ENCODE data around the gene ITGA11. TPM values are rescaled to one million over a fixed set of nuclear protein-coding genes. Genes with fewer than 3 reads are reported as not detected.

Gene ITGA11
- total and polyA plus RNA-seq, 4 experiments from 2014 or later = not detected

DNA sequence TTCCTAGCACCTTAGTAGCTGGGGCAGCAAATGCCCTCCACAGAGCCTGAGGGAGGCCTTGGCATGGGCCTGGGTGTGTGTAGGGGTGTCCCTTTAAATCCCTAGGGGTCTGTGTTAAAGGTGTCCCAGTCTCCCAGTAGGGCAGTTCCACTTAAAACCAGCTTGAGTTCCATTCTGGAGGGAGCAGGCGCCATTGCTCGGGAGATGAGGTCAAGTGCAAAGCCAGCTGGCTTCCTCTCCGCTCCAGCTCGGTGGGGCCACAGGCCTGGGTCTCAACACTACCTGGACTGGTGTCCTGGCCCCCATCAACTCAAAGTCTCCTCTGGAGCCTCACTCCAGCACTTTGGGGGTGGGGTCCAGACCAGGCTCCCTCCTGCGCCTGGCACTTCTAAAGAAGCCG is 129.2 kb downstream of the ITGA11 start:
- Mint-ChIP-seq H3K4me1 (peaks cover 20 to 44% (median 31%) of the 10 kb centered on the region in 4 donors), H3K27me3 (peaks cover 0 to 4% of the 10 kb centered on the region in 2 donors), H3K36me3 (no peaks in the 10 kb centered on the region), H3K9me3 (no peaks in the 10 kb centered on the region), H3K4me3 (no peak overlapping the region), H3K27ac (no peak overlapping the region)
- ChIA-PET CTCF (ENCODE audit: partially characterized antibody) (interaction anchor here (8.0 kb wide), 1 partner anchor 50 kb away, joined by 95 read pairs; no protein-coding TSS in a partner anchor), POLR2A (ENCODE audit: partially characterized antibody) (interaction anchor here (0.5 to 1.3 kb wide), 2 partner anchors 26 to 760 kb away, joined by 3 to 5 read pairs; partner anchors contain the start of genes FEM1B and MAP2K5)
- H3K27ac ChIP-seq (ENCODE audit: low read depth, low read length) = no peak overlapping the region
- no peaks in the 10 kb centered on the region for H3K27me3 ChIP-seq (ENCODE audit: insufficient read depth, low read length)
- peaks cover 17% of the 10 kb centered on the region for H3K4me1 ChIP-seq (ENCODE audit: insufficient read depth, low read length)
- DNase-seq = no peak
- H3K9me3 ChIP-seq (ENCODE audit: control insufficient read depth in 1 of 2, low read length in 2 of 2) = no peaks in the 10 kb centered on the region
- H3K4me3 ChIP-seq (ENCODE audit: low read length in 2 of 2) = no peak overlapping the region
- H3K36me3 ChIP-seq (ENCODE audit: insufficient read depth, low read length) = no peaks in the 10 kb centered on the region
- intact Hi-C loops (cut with micrococcal nuclease) = no loop called here

DNA sequence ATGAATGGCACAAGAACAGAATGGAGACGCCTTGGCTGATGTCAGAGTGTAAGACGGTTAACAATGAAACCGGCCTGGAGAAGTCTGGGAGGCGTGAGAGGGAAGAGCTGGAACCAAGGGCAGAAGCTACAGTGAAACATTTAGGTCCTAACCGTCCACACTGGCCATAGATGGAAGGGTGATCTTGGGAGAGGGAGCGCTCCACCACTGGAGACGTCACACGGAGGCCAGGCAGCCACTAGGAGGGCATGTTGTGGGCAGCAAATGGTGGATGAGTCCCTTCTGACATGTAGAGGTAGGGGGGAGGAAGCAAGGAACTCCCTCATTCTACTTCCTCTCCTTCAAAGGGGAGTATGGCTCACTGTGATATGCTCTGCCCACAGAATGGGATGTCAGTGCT is 130.7 kb downstream of the ITGA11 start:
- no peak for DNase-seq
- Mint-ChIP-seq H3K27ac (peak overlapping the region in 2 of 7 donors; percentile 19 to 68), H3K4me1 (peaks cover 16 to 39% (median 25%) of the 10 kb centered on the region in 4 donors), H3K9me3 (no peaks in the 10 kb centered on the region), H3K27me3 (peaks cover 0 to 3% of the 10 kb centered on the region in 2 donors), H3K4me3 (no peak overlapping the region), H3K36me3 (no peaks in the 10 kb centered on the region)
- Histone ChIP-seq H3K36me3 (ENCODE audit: insufficient read depth, low read length) (no peaks in the 10 kb centered on the region), H3K4me1 (ENCODE audit: insufficient read depth, low read length) (peaks cover 17% of the 10 kb centered on the region), H3K27ac (ENCODE audit: low read depth, low read length) (no peak overlapping the region), H3K9me3 (ENCODE audit: control insufficient read depth in 1 of 2, low read length in 2 of 2) (no peaks in the 10 kb centered on the region), H3K4me3 (ENCODE audit: low read length in 2 of 2) (no peak overlapping the region), H3K27me3 (ENCODE audit: insufficient read depth, low read length) (no peaks in the 10 kb centered on the region)
- intact Hi-C loops (cut with micrococcal nuclease) = no loop called here
- ChIA-PET POLR2A (ENCODE audit: partially characterized antibody) (no interaction called here), CTCF (ENCODE audit: partially characterized antibody) (no interaction called here)

DNA sequence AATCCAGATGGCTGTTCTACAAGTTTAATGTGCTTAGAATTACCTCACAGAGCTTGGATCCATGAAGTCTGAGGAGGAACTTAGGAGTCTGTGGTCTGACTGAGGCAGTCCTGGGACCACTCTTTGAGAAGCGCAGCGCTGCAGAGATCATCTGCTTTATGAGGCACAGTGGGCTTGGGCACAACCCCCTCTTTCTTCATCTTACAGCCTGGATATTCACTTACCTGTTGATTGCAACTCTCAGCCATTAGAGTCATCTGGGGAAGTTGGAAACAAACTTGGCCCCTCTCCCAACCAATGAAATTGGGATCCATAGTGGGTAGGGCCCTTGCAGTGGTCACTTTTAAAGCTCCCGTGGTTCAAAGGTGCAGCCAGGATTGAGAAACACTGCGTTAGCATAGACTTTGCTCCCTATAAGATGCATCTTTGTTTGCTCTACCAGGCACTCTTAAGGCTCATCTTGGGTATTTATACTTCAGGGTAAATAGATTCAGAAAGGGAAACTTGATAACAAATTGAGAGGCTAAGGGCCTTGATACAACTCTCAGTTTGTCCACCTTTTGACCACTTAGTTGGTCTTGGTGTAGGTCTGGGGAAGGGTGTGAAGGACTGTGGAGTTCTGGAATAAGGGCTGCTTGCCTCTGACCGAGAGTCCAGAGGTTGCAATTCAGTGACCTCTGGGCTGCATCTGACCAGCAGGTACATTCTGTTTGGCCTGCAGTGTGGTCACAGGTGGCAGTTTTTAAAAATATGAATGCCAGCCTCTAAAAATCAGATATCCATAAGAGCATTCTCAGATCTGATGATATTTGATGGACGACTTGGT is 131.6 kb downstream of the ITGA11 start:
- Histone ChIP-seq H3K27me3 (ENCODE audit: insufficient read depth, low read length) (no peaks in the 10 kb centered on the region), H3K36me3 (ENCODE audit: insufficient read depth, low read length) (no peaks in the 10 kb centered on the region), H3K4me1 (ENCODE audit: insufficient read depth, low read length) (peaks cover 17% of the 10 kb centered on the region), H3K4me3 (ENCODE audit: low read length in 2 of 2) (no peak overlapping the region), H3K9me3 (ENCODE audit: control insufficient read depth in 1 of 2, low read length in 2 of 2) (no peaks in the 10 kb centered on the region), H3K27ac (ENCODE audit: low read depth, low read length) (no peak overlapping the region)
- DNase-seq = no peak
- ChIA-PET POLR2A (ENCODE audit: partially characterized antibody) (interaction anchor here (0.9 to 3.2 kb wide), 2 partner anchors 23 to 47 kb away, joined by 3 to 26 read pairs; partner anchors contain the start of gene FEM1B), CTCF (ENCODE audit: partially characterized antibody) (interaction anchor here (0.9 kb wide), 1 partner anchor 11 kb away, joined by 3 read pairs; no protein-coding TSS in a partner anchor)
- intact Hi-C loops (cut with micrococcal nuclease) = no loop called here
- Mint-ChIP-seq H3K27me3 (no peaks in the 10 kb centered on the region), H3K27ac (peak overlapping the region in 4 of 7 donors; percentile 58 to 91 (median 71)), H3K9me3 (no peaks in the 10 kb centered on the region), H3K4me1 (peaks cover 13 to 35% (median 22%) of the 10 kb centered on the region in 4 donors), H3K36me3 (no peaks in the 10 kb centered on the region), H3K4me3 (peak overlapping the region in 1 of 8 donors; percentile 81)

DNA sequence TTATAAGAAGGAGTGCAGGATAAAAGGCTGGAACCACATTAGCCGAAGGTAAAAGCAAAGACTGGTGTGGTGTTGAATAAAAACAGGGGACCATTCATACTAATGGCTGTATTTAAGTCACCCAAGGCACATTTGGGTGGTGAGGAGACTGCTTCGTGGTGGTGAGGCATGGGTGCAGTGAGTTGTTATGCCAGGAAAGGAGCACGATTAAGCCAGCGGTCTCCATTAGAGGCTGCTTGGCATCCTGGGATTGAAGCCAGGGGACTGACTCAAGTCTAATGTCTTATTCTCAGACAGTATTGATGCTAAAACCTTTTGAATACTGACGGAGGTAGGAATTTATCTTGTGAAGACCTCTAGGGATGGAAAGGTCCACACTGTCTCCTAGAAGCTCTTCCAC is 132.5 kb downstream of the ITGA11 start:
- intact Hi-C loops (cut with micrococcal nuclease) = loop anchor here (1.0 to 2.0 kb wide), 2 partner anchors 17 to 22 kb away; partner anchors contain the start of gene FEM1B
- Mint-ChIP-seq H3K36me3 (no peaks in the 10 kb centered on the region), H3K4me3 (peak overlapping the region; percentile 77 to 91 (median 84)), H3K4me1 (peaks cover 15 to 35% (median 26%) of the 10 kb centered on the region in 4 donors), H3K27me3 (no peaks in the 10 kb centered on the region), H3K9me3 (no peaks in the 10 kb centered on the region), H3K27ac (peak overlapping the region; percentile 62 to 95 (median 91))
- peak overlapping the region; percentile 47 for H3K27ac ChIP-seq (ENCODE audit: low read depth, low read length)
- H3K9me3 ChIP-seq (ENCODE audit: control insufficient read depth in 1 of 2, low read length in 2 of 2) = no peaks in the 10 kb centered on the region
- peak overlapping the region in 1 of 2 donors; percentile 19 for H3K4me3 ChIP-seq (ENCODE audit: low read length in 2 of 2)
- H3K4me1 ChIP-seq (ENCODE audit: insufficient read depth, low read length) = peaks cover 17% of the 10 kb centered on the region
- POLR2A ChIA-PET (ENCODE audit: partially characterized antibody) = interaction anchor here (0.9 to 3.2 kb wide), 3 partner anchors 19 to 47 kb away, joined by 3 to 26 read pairs (median 3); partner anchors contain the start of gene FEM1B
- CTCF ChIA-PET (ENCODE audit: partially characterized antibody) = interaction anchor here (1.0 to 1.1 kb wide), 2 partner anchors 14 to 30 kb away, joined by 3 read pairs; no protein-coding TSS in a partner anchor
- H3K36me3 ChIP-seq (ENCODE audit: insufficient read depth, low read length) = no peaks in the 10 kb centered on the region
- H3K27me3 ChIP-seq (ENCODE audit: insufficient read depth, low read length) = no peaks in the 10 kb centered on the region
- DNase-seq = no peak

DNA sequence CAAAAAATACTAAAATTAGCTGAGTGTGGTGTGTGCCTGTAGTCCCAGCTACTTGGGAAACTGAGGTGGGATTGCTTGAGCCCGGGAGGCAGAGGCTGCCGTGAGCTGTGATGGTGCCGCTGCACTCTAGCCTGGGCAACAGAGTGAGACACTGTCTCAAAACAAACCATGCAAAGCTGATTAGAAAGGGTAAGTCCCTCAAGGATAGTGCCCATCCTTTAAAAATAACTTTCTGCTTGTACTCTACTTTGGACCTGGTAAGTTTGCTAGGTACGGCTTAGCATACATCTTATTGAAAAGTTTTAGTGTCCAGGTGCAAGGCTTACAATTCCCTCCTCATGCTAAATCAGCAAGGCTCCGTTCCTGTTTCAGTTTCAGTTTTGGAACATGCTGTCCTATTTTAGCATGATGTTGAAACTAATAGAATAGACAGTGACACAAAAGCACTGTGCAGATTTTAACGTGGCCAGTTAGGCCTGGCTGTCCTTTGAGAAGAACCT is 133.0 kb downstream of the ITGA11 start:
- Histone ChIP-seq H3K27me3 (ENCODE audit: insufficient read depth, low read length) (no peaks in the 10 kb centered on the region), H3K27ac (ENCODE audit: low read depth, low read length) (peak overlapping the region; percentile 47), H3K36me3 (ENCODE audit: insufficient read depth, low read length) (no peaks in the 10 kb centered on the region), H3K4me3 (ENCODE audit: low read length in 2 of 2) (peak overlapping the region; percentile 43 to 46), H3K4me1 (ENCODE audit: insufficient read depth, low read length) (peaks cover 17% of the 10 kb centered on the region), H3K9me3 (ENCODE audit: control insufficient read depth in 1 of 2, low read length in 2 of 2) (no peaks in the 10 kb centered on the region)
- ChIA-PET CTCF (ENCODE audit: partially characterized antibody) (interaction anchor here (1.0 to 1.9 kb wide), 4 partner anchors 7 to 30 kb away, joined by 3 to 10 read pairs (median 6); partner anchors contain the start of gene FEM1B), POLR2A (ENCODE audit: partially characterized antibody) (interaction anchor here (1.1 to 3.2 kb wide), 2 partner anchors 18 to 21 kb away, joined by 3 to 26 read pairs; partner anchors contain the start of gene FEM1B)
- intact Hi-C loops (cut with micrococcal nuclease) = loop anchor here (1.0 to 2.0 kb wide), 2 partner anchors 16 to 22 kb away; partner anchors contain the start of gene FEM1B
- Mint-ChIP-seq H3K4me3 (peak overlapping the region; percentile 77 to 91 (median 84)), H3K36me3 (no peaks in the 10 kb centered on the region), H3K27me3 (no peaks in the 10 kb centered on the region), H3K27ac (peak overlapping the region; percentile 62 to 95 (median 91)), H3K9me3 (no peaks in the 10 kb centered on the region), H3K4me1 (peaks cover 15 to 40% (median 26%) of the 10 kb centered on the region in 4 donors)
- peak in 4 of 5 donors; percentile 39 to 46 (median 42) for DNase-seq

DNA sequence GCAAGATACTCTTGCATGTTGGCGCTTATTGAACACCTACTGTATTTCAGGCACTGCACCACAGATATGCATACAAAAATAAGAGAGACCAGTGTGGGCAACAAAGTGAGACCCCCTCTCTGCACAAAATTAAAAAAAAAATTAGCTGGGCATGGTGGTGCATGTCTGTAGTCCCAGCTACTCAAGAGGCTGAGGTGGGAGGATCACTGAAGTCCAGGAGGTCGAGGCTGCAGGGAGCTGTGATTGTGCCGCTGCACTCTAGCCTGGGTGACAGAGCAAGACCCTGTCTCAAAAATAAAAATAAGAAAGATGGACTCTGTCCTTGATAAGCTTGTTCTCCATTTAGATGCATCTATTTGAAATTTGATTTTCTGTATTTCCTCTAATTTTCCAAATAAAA is 133.6 kb downstream of the ITGA11 start:
- H3K4me3 ChIP-seq (ENCODE audit: low read length in 2 of 2) = peak overlapping the region; percentile 43 to 46
- CTCF ChIA-PET (ENCODE audit: partially characterized antibody) = interaction anchor here (1.0 to 1.9 kb wide), 4 partner anchors 8 to 31 kb away, joined by 3 to 10 read pairs (median 6); partner anchors contain the start of gene FEM1B

More for the DNA sequence above, 133.6 kb downstream of the ITGA11 start:
- peak overlapping the region; percentile 62 to 95 (median 91) for H3K27ac Mint-ChIP-seq
- intact Hi-C loops (cut with micrococcal nuclease) = loop anchor here (2.0 kb wide), 1 partner anchor 16 kb away; no protein-coding TSS in a partner anchor
- peaks cover 0 to 4% of the 10 kb centered on the region in 2 donors for H3K36me3 Mint-ChIP-seq
- no peaks in the 10 kb centered on the region for H3K9me3 Mint-ChIP-seq
- H3K27ac ChIP-seq (ENCODE audit: low read depth, low read length) = peak overlapping the region; percentile 47
- POLR2A ChIA-PET (ENCODE audit: partially characterized antibody) = interaction anchor here (1.1 to 3.2 kb wide), 3 partner anchors 8 to 21 kb away, joined by 3 to 26 read pairs (median 4); partner anchors contain the start of gene FEM1B
- H3K36me3 ChIP-seq (ENCODE audit: insufficient read depth, low read length) = no peaks in the 10 kb centered on the region
- peaks cover 17% of the 10 kb centered on the region for H3K4me1 ChIP-seq (ENCODE audit: insufficient read depth, low read length)
- H3K4me3 Mint-ChIP-seq = peak overlapping the region; percentile 77 to 91 (median 84)
- no peak for DNase-seq
- H3K27me3 ChIP-seq (ENCODE audit: insufficient read depth, low read length) = no peaks in the 10 kb centered on the region
- no peaks in the 10 kb centered on the region for H3K27me3 Mint-ChIP-seq
- H3K9me3 ChIP-seq (ENCODE audit: control insufficient read depth in 1 of 2, low read length in 2 of 2) = no peaks in the 10 kb centered on the region
- H3K4me1 Mint-ChIP-seq = peaks cover 17 to 44% (median 29%) of the 10 kb centered on the region in 4 donors
